ENCODE measurements around the gene SYF2. TPM values are rescaled to one million over a fixed set of nuclear protein-coding genes. Genes with fewer than 3 reads are reported as not detected.
"Not testable (repeated sequence)": the region's sequence is repeated elsewhere in the genome, so short reads cannot be mapped to it uniquely, and the experiment has no call there.

Gene SYF2
- total RNA-seq, 1 experiment from 2014 or later = 35.3 TPM

DNA sequence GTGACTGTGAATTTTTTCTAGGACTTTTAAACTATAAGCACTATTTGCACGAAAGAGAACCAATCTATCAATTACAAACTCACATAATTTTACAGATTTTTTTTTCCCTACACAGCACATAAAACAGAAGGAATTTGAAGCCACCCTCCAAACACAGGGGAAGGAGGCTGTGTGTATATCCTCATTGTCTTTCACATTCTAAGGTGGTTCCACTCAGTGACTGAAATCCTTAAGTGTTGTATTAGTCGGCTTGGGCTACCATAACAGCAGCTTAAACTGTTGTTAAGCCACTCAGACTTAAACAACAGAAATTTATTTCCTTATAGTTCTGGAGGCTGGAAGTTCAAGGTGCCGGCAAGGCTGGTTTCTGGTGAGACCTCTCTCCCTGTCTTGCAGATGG is 28.0 kb upstream of the SYF2 start:
- ATAC-seq; H3K36me3 Mint-ChIP-seq; DNase-seq (ENCODE audit: low spot score); POLR2A ChIA-PET; H3K9me3 Mint-ChIP-seq; CTCF ChIA-PET; H3K4me3 Mint-ChIP-seq; H3K27ac Mint-ChIP-seq; H3K27me3 Mint-ChIP-seq (ENCODE audit: low read depth): not testable (repeated sequence)
- H3K4me1 Mint-ChIP-seq = peaks cover 19% of the 10 kb centered on the region

- H3K9me3 Mint-ChIP-seq; H3K27me3 Mint-ChIP-seq (ENCODE audit: low read depth); H3K36me3 Mint-ChIP-seq; H3K4me3 Mint-ChIP-seq; DNase-seq (ENCODE audit: low spot score); H3K27ac Mint-ChIP-seq; CTCF ChIA-PET; ATAC-seq; POLR2A ChIA-PET: not testable (repeated sequence)
- H3K4me1 Mint-ChIP-seq = peaks cover 19% of the 10 kb centered on the region
These were observed 27.5 kb upstream of the SYF2 start for GRCh38 chr1:25259813-25260212.

GRCh38 chr1:25257196-25257595 is 24.9 kb upstream of the SYF2 start:
- no peak for ATAC-seq
- DNase-seq (ENCODE audit: low spot score) = no peak
- Mint-ChIP-seq H3K27ac (no peak overlapping the region), H3K27me3 (ENCODE audit: low read depth) (no peaks in the 10 kb centered on the region), H3K4me1 (peaks cover 18% of the 10 kb centered on the region), H3K9me3 (no peaks in the 10 kb centered on the region), H3K36me3 (peaks cover 2% of the 10 kb centered on the region; the same call in 1 of the 2 replicates), H3K4me3 (no peak overlapping the region)
- TF ChIP-seq GRHL2 (CRISPR knock-in tag; IDR thresholded peaks at IDR 0.05; ENCODE audit: insufficient replicate concordance, severe bottlenecking) (no peak), TEAD4 (CRISPR knock-in tag; IDR thresholded peaks at IDR 0.05) (no peak)
- TF ChIP-seq, protein P1, sequence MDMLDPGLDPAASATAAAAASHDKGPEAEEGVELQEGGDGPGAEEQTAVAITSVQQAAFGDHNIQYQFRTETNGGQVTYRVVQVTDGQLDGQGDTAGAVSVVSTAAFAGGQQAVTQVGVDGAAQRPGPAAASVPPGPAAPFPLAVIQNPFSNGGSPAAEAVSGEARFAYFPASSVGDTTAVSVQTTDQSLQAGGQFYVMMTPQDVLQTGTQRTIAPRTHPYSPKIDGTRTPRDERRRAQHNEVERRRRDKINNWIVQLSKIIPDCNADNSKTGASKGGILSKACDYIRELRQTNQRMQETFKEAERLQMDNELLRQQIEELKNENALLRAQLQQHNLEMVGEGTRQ (CRISPR knock-in tag; IDR thresholded peaks at IDR 0.05) = no peak
- ChIA-PET CTCF (no interaction called here), POLR2A (interaction anchor here (0.6 kb wide), 2 partner anchors 335 to 1680 kb away, joined by 3 read pairs; no protein-coding TSS in a partner anchor)

- Mint-ChIP-seq H3K9me3 (no peaks in the 10 kb centered on the region), H3K4me3 (no peak overlapping the region), H3K27ac (no peak overlapping the region), H3K36me3 (no peaks in the 10 kb centered on the region), H3K27me3 (ENCODE audit: low read depth) (no peaks in the 10 kb centered on the region), H3K4me1 (peaks cover 18% of the 10 kb centered on the region)
- TF ChIP-seq ETV6 (CRISPR knock-in tag; IDR thresholded peaks at IDR 0.05) = no peak
- TF ChIP-seq, protein P2, sequence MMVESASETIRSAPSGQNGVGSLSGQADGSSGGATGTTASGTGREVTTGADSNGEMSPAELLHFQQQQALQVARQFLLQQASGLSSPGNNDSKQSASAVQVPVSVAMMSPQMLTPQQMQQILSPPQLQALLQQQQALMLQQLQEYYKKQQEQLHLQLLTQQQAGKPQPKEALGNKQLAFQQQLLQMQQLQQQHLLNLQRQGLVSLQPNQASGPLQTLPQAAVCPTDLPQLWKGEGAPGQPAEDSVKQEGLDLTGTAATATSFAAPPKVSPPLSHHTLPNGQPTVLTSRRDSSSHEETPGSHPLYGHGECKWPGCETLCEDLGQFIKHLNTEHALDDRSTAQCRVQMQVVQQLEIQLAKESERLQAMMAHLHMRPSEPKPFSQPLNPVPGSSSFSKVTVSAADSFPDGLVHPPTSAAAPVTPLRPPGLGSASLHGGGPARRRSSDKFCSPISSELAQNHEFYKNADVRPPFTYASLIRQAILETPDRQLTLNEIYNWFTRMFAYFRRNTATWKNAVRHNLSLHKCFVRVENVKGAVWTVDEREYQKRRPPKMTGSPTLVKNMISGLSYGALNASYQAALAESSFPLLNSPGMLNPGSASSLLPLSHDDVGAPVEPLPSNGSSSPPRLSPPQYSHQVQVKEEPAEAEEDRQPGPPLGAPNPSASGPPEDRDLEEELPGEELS (CRISPR knock-in tag; IDR thresholded peaks at IDR 0.05) = no peak
- no peak for TF ChIP-seq TCF7 (CRISPR knock-in tag; IDR thresholded peaks at IDR 0.05; ENCODE audit: low read depth)
- TF ChIP-seq, protein P3, sequence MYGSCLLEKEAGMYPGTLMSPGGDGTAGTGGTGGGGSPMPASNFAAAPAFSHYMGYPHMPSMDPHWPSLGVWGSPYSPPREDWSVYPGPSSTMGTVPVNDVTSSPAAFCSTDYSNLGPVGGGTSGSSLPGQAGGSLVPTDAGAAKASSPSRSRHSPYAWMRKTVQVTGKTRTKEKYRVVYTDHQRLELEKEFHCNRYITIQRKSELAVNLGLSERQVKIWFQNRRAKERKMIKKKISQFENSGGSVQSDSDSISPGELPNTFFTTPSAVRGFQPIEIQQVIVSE (CRISPR knock-in tag; IDR thresholded peaks at IDR 0.05; ENCODE audit: borderline replicate concordance) = no peak
- no peak for TF ChIP-seq TEAD1 (CRISPR knock-in tag; IDR thresholded peaks at IDR 0.05)
- ChIA-PET CTCF (interaction anchor here (1.1 kb wide), 1 partner anchor 9 kb away, joined by 10 read pairs; the partner anchor contains the start of gene RSRP1), POLR2A (interaction anchor here (1.5 kb wide), 1 partner anchor 9 kb away, joined by 6 read pairs; the partner anchor contains the start of gene RSRP1)
- ATAC-seq (no peak), DNase-seq (ENCODE audit: low spot score) (no peak)
These were observed 24.3 kb upstream of the SYF2 start for GRCh38 chr1:25256578-25256965.

DNA sequence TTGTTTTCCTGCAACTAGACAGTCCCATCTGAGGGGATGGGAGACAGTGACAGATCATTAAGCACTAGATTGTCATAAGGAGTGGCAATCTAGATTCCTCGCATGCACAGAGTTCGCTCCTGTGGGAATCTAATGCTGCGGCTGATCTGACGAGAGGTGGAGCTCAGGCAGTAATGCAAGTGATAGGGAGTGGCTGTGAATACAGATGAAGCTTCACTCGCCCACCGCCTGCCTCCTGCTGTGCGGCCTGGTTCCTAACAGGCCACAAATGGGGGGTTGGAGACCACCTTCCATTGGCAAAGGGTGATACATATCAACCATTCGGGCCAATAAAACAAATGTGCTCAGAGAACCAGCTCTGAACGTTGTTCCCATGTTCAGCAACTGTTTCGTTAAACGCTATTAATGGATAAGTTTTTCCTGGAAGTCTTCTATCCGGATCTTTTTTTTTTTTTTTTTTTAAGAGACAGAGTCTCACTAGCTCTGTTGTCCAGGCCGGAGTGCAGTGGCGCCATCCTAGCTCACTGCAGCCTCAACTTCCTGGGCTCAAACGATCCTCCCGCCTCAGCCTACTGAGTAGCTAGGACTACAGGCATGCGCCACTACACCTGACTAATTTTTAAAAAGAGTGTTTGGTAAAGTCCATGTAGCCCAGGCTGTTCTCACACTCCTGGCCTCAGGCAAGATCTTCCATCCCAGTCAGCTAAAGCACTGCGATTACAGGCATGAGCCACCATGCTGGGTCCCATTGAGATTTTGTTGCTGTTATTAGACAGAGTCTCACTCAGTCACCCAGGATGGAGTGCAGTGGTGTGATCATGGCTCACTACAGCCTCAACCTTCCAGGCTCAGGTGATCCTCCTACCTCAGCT is 23.6 kb upstream of the SYF2 start:
- POLR2A ChIA-PET = interaction anchor here (1.5 kb wide), 1 partner anchor 8 kb away, joined by 6 read pairs; the partner anchor contains the start of gene RSRP1
- peaks cover 18% of the 10 kb centered on the region for H3K4me1 Mint-ChIP-seq
- no peaks in the 10 kb centered on the region for H3K9me3 Mint-ChIP-seq
- H3K27me3 Mint-ChIP-seq (ENCODE audit: low read depth) = no peaks in the 10 kb centered on the region
- CTCF ChIA-PET = interaction anchor here (0.9 to 1.1 kb wide), 2 partner anchors 8 to 12 kb away, joined by 3 to 10 read pairs; partner anchors contain the start of gene RSRP1
- H3K4me3 Mint-ChIP-seq = no peak overlapping the region
- DNase-seq (ENCODE audit: low spot score) (no peak), ATAC-seq (no peak; the same call in 1 of the 2 replicates)
- H3K36me3 Mint-ChIP-seq = no peaks in the 10 kb centered on the region
- H3K27ac Mint-ChIP-seq = peak overlapping the region; percentile 63; the same call in 1 of the 2 replicates
- TF ChIP-seq GABPB1 (CRISPR knock-in tag; IDR thresholded peaks at IDR 0.05) (no peak), ARID4B (CRISPR knock-in tag; IDR thresholded peaks at IDR 0.05; ENCODE audit: borderline replicate concordance) (no peak)

All from WTC11 (cell line).